GM12873 (cell line): Measurements from ENCODE around the gene ANKIB1.

ENCODE experiments used
- CTCF ChIP-seq: IDR thresholded peaks from 2 replicates; pipeline ENCODE4 v1.5.1; 2012; ENCODE audit warnings: low read depth, mild to moderate bottlenecking, moderate library complexity, low read length, control low read depth; ENCODE audit not compliant: insufficient read depth; ENCODE audit errors: missing control alignments

ANKIB1 gene

GRCh38 chr7:92253251-92253650 is 7.5 kb downstream of the ANKIB1 start:
- no peak for TF ChIP-seq CTCF

- no peak for TF ChIP-seq CTCF
Measured at GRCh38 chr7:92255308-92255707, 9.5 kb downstream of the ANKIB1 start.

- no peak for TF ChIP-seq CTCF
Measured at GRCh38 chr7:92259062-92259461, 13.3 kb downstream of the ANKIB1 start.

GRCh38 chr7:92259610-92260247 is 14.0 kb downstream of the ANKIB1 start:
- no peak for TF ChIP-seq CTCF

- TF ChIP-seq CTCF, result no peak
Measured at GRCh38 chr7:92260248-92260781, 14.5 kb downstream of the ANKIB1 start.

GRCh38 chr7:92266415-92267241 is 20.9 kb downstream of the ANKIB1 start:
- no peak for TF ChIP-seq CTCF

GRCh38 chr7:92268921-92269320 is 23.1 kb downstream of the ANKIB1 start:
- TF ChIP-seq CTCF, result no peak
